RWPE1 (cell line): ENCODE measurements around the gene DDX5.

Experiments used
- CTCF ChIA-PET: fragments of 350-600 bp; sonication (Branson Sonifier 250); formaldehyde crosslinking; extraction: SDS; loops from one replicate; lab custom pipeline; 2021; lab: Yijun Ruan, JAX
- POLR2A ChIA-PET: fragments of 400-600 bp; formaldehyde crosslinking; extraction: SDS; loops from one replicate; lab custom pipeline; 2020; ENCODE audit warnings: antibody characterized with exemption; ENCODE audit not compliant: low non-redundant PET; lab: Yijun Ruan, JAX
- DNase-seq: peaks from one replicate; pipeline ENCODE4 v3.0.0; 2012; ENCODE audit warnings: low spot score
- H3K27ac ChIP-seq: fragments of 450-650 bp; 2 replicates; pipeline ENCODE4 v1.5.1; 2017
- TF ChIP-seq, protein P1 (sequence below): fragments of 450-650 bp; conservative IDR thresholded peaks from 2 replicates; pipeline ENCODE4 v1.5.1; 2017; ENCODE audit warnings: low read depth, mild to moderate bottlenecking

DDX5 gene

DNA sequence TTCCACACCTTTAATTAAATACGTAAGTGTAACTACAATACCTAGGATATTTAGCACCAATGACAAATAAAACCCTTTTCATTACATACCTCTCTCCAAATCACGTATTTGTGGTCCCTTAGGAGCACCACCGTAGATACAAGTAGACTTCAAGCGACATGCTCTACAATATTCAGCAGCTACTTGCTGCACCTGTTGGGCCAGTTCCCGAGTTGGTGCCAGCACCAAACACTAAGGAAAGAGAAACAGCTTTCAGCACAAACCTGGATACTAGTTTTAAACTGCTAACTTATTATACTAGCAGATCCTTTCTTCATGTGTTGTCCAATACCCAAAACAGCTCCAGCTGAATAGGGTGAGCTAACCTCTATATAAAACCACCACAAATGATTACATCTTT is 2.7 kb downstream of the DDX5 start:
- CTCF ChIA-PET = no interaction called here
- TF ChIP-seq, protein P1, sequence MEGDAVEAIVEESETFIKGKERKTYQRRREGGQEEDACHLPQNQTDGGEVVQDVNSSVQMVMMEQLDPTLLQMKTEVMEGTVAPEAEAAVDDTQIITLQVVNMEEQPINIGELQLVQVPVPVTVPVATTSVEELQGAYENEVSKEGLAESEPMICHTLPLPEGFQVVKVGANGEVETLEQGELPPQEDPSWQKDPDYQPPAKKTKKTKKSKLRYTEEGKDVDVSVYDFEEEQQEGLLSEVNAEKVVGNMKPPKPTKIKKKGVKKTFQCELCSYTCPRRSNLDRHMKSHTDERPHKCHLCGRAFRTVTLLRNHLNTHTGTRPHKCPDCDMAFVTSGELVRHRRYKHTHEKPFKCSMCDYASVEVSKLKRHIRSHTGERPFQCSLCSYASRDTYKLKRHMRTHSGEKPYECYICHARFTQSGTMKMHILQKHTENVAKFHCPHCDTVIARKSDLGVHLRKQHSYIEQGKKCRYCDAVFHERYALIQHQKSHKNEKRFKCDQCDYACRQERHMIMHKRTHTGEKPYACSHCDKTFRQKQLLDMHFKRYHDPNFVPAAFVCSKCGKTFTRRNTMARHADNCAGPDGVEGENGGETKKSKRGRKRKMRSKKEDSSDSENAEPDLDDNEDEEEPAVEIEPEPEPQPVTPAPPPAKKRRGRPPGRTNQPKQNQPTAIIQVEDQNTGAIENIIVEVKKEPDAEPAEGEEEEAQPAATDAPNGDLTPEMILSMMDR = no peak
- DNase-seq = no peak
- POLR2A ChIA-PET = no interaction called here
- no peak overlapping the region for H3K27ac ChIP-seq

DNA sequence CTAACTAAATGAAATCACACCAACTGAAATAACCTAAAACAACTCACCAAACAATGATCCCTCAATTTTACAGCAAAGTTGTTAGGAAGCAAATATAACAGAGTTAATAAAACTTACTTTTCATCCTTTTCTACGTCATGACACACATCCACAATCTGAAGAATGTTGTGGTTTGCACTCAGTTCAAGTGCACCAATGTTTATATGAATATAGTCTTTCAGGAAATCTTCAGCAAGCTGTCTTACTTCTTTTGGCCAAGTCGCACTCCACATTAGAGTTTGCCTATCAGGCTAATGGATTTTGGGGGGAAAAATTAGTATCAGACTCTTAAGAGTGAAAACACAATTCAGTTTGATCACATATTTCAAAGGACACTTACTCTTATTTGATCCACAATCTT is 3.3 kb downstream of the DDX5 start:
- TF ChIP-seq, protein P1 = no peak
- H3K27ac ChIP-seq = no peak overlapping the region
- no peak for DNase-seq
- CTCF ChIA-PET = no interaction called here
- POLR2A ChIA-PET = no interaction called here

GRCh38 chr17:64502021-64502420 is 4.1 kb downstream of the DDX5 start:
- POLR2A ChIA-PET = no interaction called here
- DNase-seq = no peak
- TF ChIP-seq, protein P1 = no peak
- no peak overlapping the region; the same call in 1 of the 2 replicates for H3K27ac ChIP-seq
- CTCF ChIA-PET = interaction anchor here (0.6 kb wide), 1 partner anchor 174 kb away, joined by 3 read pairs; no protein-coding TSS in a partner anchor

DNA sequence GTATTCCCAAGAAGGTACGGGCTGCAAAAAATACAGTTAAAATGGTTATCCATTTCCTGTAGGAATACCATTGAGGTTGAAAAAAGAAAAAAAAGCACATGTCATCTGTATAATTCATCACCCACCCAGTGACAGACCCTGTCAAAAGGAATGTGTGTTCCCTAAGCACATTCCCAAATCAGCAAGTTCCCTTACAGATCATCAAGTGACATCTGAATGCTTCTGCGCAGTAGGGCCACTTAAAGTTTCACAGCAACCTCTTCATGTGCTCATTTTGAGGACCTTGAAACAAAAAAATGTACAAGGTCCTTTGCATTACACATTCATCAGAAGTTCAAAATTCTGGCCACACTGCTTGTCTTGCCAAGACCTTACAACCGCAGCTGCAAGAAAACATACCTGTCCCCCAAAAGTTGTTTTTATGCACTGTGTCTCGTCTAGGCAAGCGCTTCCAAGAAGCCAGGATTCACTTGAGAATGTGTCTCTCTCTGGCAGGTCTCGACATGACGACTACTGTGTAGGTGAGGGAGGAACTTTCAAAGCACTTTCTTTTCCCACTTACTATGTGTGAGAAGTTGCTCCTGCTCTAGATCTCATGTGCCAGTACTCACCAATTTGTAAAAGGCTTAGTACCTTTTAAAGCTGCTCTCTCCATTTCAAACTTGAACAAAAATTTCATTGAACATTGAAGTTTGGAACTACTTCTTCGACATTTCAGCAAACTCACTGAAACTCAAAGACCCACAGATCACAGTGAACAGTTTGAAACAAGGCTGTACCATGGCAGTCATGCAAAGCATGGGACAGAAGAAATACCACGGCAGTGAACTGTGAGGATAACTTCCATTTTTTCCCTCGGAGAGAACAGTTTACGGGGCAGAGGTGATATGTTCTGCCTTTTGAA is 5.0 kb downstream of the DDX5 start:
- no peak for DNase-seq
- TF ChIP-seq, protein P1 = no peak
- ChIA-PET POLR2A (no interaction called here), CTCF (interaction anchor here (0.7 kb wide), 1 partner anchor 22 kb away, joined by 3 read pairs; no protein-coding TSS in a partner anchor)
- H3K27ac ChIP-seq = peak overlapping the region; percentile 60

GRCh38 chr17:64500487-64500859 is 5.6 kb downstream of the DDX5 start:
- TF ChIP-seq, protein P1 = no peak
- POLR2A ChIA-PET = no interaction called here
- DNase-seq = no peak
- H3K27ac ChIP-seq = no peak overlapping the region
- CTCF ChIA-PET = no interaction called here

DNA sequence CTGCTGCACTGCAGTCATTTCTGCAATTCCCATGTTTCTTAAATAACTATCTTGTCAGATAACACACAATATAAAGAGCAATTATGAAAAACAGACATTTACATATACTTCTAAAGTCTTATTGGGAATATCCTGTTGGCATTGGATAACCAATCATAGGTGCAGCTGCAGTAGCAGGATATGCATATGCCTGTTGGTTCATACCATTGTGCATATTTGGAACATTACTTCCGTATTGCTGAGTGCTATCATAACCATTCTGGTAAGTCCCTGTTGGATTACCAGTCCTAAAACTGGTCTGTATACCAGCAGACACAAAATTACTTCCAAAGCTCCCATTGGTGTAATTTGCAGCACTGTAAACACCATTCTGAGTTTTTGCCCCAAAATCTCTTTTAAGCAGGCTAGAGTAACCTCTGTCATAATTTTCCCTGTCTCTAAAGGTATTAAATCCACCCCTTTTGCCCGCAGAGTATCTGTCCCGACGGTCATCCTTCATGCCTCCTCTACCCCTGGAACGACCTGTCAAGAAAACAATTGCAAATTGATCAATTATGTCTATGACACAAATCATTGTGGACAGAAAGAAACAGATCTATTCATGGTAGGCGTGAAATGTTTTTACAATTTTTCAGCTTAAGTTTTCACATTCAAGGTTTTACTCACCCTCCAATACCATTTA is 6.1 kb downstream of the DDX5 start:
- POLR2A ChIA-PET = no interaction called here
- H3K27ac ChIP-seq = no peak overlapping the region
- TF ChIP-seq, protein P1 = no peak

More for the DNA sequence above, 6.1 kb downstream of the DDX5 start:
- no peak for DNase-seq
- CTCF ChIA-PET = no interaction called here
